HG03521 (cell line): Measurements from ENCODE around the gene SPATA12.

Experiments
- ATAC-seq: cut with Tn5 transposase; IDR thresholded peaks from one replicate; pipeline ENCODE4 v1.9.1; 2021; ENCODE audit warnings: mild to moderate bottlenecking, moderate library complexity; ENCODE audit not compliant: unreplicated experiment

SPATA12 gene

GRCh38 chr3:57110214-57110613 lies 49.8 kb downstream of the SPATA12 start:
- no peak for ATAC-seq

- no peak for ATAC-seq
Observed at GRCh38 chr3:57110798-57111197, 50.3 kb downstream of the SPATA12 start.

- ATAC-seq, result no peak
Observed at GRCh38 chr3:57112206-57112605, 51.7 kb downstream of the SPATA12 start.

GRCh38 chr3:57116501-57116900 lies 56.0 kb downstream of the SPATA12 start:
- ATAC-seq, result no peak

- no peak for ATAC-seq
Observed at GRCh38 chr3:57118254-57118653, 57.8 kb downstream of the SPATA12 start.

- ATAC-seq, result no peak
Observed at GRCh38 chr3:57120040-57120439, 59.6 kb downstream of the SPATA12 start.

- no peak for ATAC-seq
Observed at GRCh38 chr3:57120451-57121174, 60.1 kb downstream of the SPATA12 start.
